Measurements from ENCODE around the gene PDE4A.
"Not testable (repeated sequence)": the region's sequence is repeated elsewhere in the genome, so short reads cannot be mapped to it uniquely, and the experiment has no call there.

GRCh38 chr19:10399340-10399739 lies 21.0 kb upstream of the PDE4A start:
- TF ChIP-seq POLR2A (IDR thresholded peaks at IDR 0.05; ENCODE audit: low read length); GATA1 (IDR thresholded peaks at IDR 0.05; ENCODE audit: low read depth, low read length): not testable (repeated sequence)
